MCF 10A (cell line): ENCODE measurements around the gene AGBL4. TPM values are rescaled to one million over a fixed set of nuclear protein-coding genes. Genes with fewer than 3 reads are reported as not detected.

Experiments used
- BruUV-seq: library from RNA; stranded (reverse); fragments of 400-500 nt; replicated peaks from 2 replicates; lab custom pipeline; 2021; lab: Mats Ljungman, UMichigan
- CTCF ChIA-PET: fragments of 300-600 bp; sonication (Branson Sonifier 250); formaldehyde crosslinking; extraction: SDS; loops from one replicate; lab custom pipeline; 2021; ENCODE audit warnings: antibody characterized with exemption, inconsistent platforms; lab: Yijun Ruan, JAX
- POLR2A ChIA-PET: fragments of 300-600, 350-650 bp; sonication (Branson Sonifier 250); formaldehyde crosslinking; extraction: SDS; loops from one replicate; lab custom pipeline; 2020; ENCODE audit warnings: antibody characterized with exemption, inconsistent platforms; lab: Yijun Ruan, JAX
- DNase-seq: peaks from one replicate; pipeline ENCODE4 v3.0.0-alpha.2; 2018; ENCODE audit not compliant: unreplicated experiment
- H3K27ac Mint-ChIP-seq: one replicate; pipeline ENCODE4 v1.8.0; 2022; ENCODE audit warnings: mild to moderate bottlenecking, low read depth, mixed read lengths; ENCODE audit not compliant: unreplicated experiment
- H3K27me3 Mint-ChIP-seq: one replicate; pipeline ENCODE4 v1.8.0; 2022; ENCODE audit warnings: mixed read lengths; ENCODE audit not compliant: insufficient read depth, unreplicated experiment
- H3K36me3 Mint-ChIP-seq: one replicate; pipeline ENCODE4 v1.8.0; 2022; ENCODE audit warnings: mild to moderate bottlenecking, moderate library complexity, mixed read lengths; ENCODE audit not compliant: insufficient read depth, unreplicated experiment
- H3K4me1 Mint-ChIP-seq: one replicate; pipeline ENCODE4 v1.8.0; 2022; ENCODE audit warnings: mixed read lengths; ENCODE audit not compliant: insufficient read depth, unreplicated experiment
- H3K4me3 Mint-ChIP-seq: one replicate; pipeline ENCODE4 v1.8.0; 2022; ENCODE audit warnings: mild to moderate bottlenecking, moderate library complexity, mixed read lengths; ENCODE audit not compliant: unreplicated experiment
- H3K9me3 Mint-ChIP-seq: one replicate; pipeline ENCODE4 v1.8.0; 2022; ENCODE audit warnings: mixed read lengths; ENCODE audit not compliant: unreplicated experiment
- intact Hi-C: fragments of 100-400 bp; cut with micrococcal nuclease; formaldehyde crosslinking; loops from 2 replicates; pipeline ENCODE4 v1.14.1; 2022
- total RNA-seq: library from RNA; stranded (reverse); gene quantifications from 2 replicates; pipeline ENCODE4 v1.2.3, GENCODE V29; 2022
- TF ChIP-seq, protein P1 (sequence below): fragments of 200-600 bp; IDR thresholded peaks from one replicate; pipeline ENCODE4 v1.8.0; 2022; ENCODE audit warnings: antibody characterized with exemption, mild to moderate bottlenecking; ENCODE audit not compliant: unreplicated experiment

Gene AGBL4
- total RNA-seq, 1 experiment from 2014 or later, result not detected

DNA sequence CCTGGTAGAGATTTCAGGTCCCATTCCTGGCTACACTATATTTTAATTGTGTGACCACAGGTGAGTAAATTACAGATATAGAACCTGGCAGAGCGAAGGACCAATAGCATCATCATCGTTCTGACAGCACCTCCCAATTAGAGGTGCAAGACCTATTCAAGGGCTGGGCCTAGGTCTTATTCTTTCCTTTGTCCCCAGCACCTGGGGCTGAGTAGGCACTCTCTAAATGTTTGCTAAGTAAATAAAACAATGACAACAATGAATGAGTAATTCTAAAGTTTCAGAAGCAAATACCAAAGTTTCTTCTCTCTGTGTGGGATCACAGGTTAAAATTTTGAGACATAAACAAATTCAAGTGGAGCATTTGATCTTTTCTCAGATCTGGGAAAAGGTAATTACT lies 1279.7 kb downstream of the AGBL4 start:
- no peak for DNase-seq
- ChIA-PET CTCF (interaction anchor here (2.2 kb wide), 1 partner anchor 46 kb away, joined by 5 read pairs; no protein-coding TSS in a partner anchor), POLR2A (no interaction called here)
- no peaks in the 10 kb centered on the region for H3K9me3 Mint-ChIP-seq
- TF ChIP-seq, protein P1, sequence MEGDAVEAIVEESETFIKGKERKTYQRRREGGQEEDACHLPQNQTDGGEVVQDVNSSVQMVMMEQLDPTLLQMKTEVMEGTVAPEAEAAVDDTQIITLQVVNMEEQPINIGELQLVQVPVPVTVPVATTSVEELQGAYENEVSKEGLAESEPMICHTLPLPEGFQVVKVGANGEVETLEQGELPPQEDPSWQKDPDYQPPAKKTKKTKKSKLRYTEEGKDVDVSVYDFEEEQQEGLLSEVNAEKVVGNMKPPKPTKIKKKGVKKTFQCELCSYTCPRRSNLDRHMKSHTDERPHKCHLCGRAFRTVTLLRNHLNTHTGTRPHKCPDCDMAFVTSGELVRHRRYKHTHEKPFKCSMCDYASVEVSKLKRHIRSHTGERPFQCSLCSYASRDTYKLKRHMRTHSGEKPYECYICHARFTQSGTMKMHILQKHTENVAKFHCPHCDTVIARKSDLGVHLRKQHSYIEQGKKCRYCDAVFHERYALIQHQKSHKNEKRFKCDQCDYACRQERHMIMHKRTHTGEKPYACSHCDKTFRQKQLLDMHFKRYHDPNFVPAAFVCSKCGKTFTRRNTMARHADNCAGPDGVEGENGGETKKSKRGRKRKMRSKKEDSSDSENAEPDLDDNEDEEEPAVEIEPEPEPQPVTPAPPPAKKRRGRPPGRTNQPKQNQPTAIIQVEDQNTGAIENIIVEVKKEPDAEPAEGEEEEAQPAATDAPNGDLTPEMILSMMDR, result no peak
- H3K4me3 Mint-ChIP-seq, result no peak overlapping the region
- intact Hi-C loops, result no loop called here
- H3K4me1 Mint-ChIP-seq, result no peaks in the 10 kb centered on the region
- no peaks in the 10 kb centered on the region for H3K36me3 Mint-ChIP-seq
- H3K27me3 Mint-ChIP-seq, result peaks cover 12% of the 10 kb centered on the region
- BruUV-seq, result no TSS peak
- no peak overlapping the region for H3K27ac Mint-ChIP-seq

DNA sequence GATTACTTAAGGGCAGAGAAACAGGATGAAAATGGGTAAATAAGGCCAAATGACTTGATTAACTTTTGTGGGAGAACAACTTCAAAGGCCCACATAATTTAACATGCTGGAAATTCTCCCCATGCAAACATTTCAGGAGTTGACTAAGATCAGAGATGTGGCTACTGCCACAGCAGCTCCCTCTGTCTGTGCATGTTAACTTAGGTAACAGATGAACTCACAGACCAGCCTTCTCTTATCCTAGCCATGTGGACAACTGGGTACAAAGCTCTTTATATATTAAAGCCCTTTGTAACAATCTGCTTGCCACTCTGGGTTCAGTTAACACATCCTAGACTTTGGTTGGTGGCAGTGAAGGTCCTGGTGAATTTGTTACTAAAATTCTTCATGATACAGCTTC lies 1280.3 kb downstream of the AGBL4 start:
- DNase-seq, result no peak
- Mint-ChIP-seq H3K27me3 (peaks cover 8% of the 10 kb centered on the region), H3K9me3 (no peaks in the 10 kb centered on the region), H3K36me3 (no peaks in the 10 kb centered on the region), H3K4me1 (no peaks in the 10 kb centered on the region), H3K4me3 (no peak overlapping the region), H3K27ac (no peak overlapping the region)
- POLR2A ChIA-PET, result no interaction called here
- TF ChIP-seq, protein P1, result no peak
- intact Hi-C loops, result no loop called here
- BruUV-seq, result no TSS peak
- CTCF ChIA-PET, result interaction anchor here (0.8 to 2.2 kb wide), 2 partner anchors 45 to 172 kb away, joined by 3 to 5 read pairs; no protein-coding TSS in a partner anchor

DNA sequence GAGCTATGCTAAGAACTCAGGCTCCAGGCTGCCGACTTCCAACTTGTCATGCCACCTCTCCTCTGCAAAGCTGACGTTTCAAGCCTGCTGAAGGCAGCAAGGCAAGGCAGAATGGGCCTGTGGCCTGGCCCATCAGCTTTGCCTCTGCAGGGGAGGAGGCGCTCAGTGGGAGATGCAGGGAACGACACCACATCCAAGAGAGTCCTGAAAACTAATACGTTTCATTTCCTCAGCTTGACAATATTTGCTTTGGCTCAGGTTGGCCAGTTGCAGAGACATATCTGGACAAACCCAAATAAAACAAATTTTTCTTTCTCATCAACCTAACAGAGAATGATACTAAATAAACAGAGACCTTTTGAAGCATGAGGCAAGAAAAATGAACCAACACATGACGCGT lies 1282.4 kb downstream of the AGBL4 start:
- H3K4me1 Mint-ChIP-seq, result no peaks in the 10 kb centered on the region
- BruUV-seq, result no TSS peak
- no peak for DNase-seq
- H3K36me3 Mint-ChIP-seq, result no peaks in the 10 kb centered on the region
- ChIA-PET POLR2A (no interaction called here), CTCF (no interaction called here)
- intact Hi-C loops, result no loop called here
- no peak overlapping the region for H3K4me3 Mint-ChIP-seq
- H3K27ac Mint-ChIP-seq, result no peak overlapping the region
- H3K9me3 Mint-ChIP-seq, result no peaks in the 10 kb centered on the region
- TF ChIP-seq, protein P1, result no peak
- no peaks in the 10 kb centered on the region for H3K27me3 Mint-ChIP-seq

DNA sequence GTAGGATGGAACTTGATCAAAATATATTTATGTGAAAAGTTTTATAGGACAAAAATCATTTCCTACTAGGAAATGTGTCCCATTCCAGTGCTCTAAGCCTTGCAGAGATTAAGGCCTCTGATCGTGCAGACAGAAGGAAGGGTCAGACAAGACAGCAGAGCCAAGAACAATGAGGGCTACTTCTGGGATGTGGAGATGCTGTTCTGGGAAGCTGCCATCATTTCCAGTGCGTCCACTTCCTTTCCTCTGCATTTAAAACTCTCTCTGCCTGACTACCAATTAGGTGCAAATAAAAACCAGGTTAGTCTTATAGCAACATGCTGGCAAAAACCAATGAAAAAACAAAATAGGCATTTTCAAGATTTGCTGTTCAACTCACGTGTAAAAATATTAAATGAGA lies 1283.1 kb downstream of the AGBL4 start:
- Mint-ChIP-seq H3K4me1 (no peaks in the 10 kb centered on the region), H3K36me3 (no peaks in the 10 kb centered on the region), H3K4me3 (no peak overlapping the region), H3K27ac (no peak overlapping the region), H3K27me3 (peaks cover 6% of the 10 kb centered on the region), H3K9me3 (no peaks in the 10 kb centered on the region)
- CTCF ChIA-PET, result no interaction called here
- BruUV-seq, result no TSS peak
- intact Hi-C loops, result no loop called here
- TF ChIP-seq, protein P1, result no peak
- POLR2A ChIA-PET, result no interaction called here
- no peak for DNase-seq
